ENCODE measurements around the gene MAD2L1BP. TPM values are rescaled to one million over a fixed set of nuclear protein-coding genes. Genes with fewer than 3 reads are reported as not detected.

MAD2L1BP gene
- total RNA-seq, 1 donor from 2014 or later, result 33.3 TPM

GRCh38 chr6:43622541-43622940 lies 13.1 kb upstream of the MAD2L1BP start:
- H3K27me3 Mint-ChIP-seq, result no peaks in the 10 kb centered on the region
- DNase-seq (ENCODE audit: extremely low spot score, unreplicated experiment), result no peak
- H3K4me1 Mint-ChIP-seq (ENCODE audit: unreplicated experiment), result peaks cover 9% of the 10 kb centered on the region
- no peaks in the 10 kb centered on the region for H3K9me3 Mint-ChIP-seq
- H3K4me3 Mint-ChIP-seq, result no peak overlapping the region
- H3K36me3 Mint-ChIP-seq, result peaks cover 26% of the 10 kb centered on the region
- H3K27ac Mint-ChIP-seq, result no peak overlapping the region
- no peak for TF ChIP-seq CTCF (conservative IDR thresholded peaks at IDR 0.05)

GRCh38 chr6:43623880-43624785 lies 11.5 kb upstream of the MAD2L1BP start:
- H3K4me1 Mint-ChIP-seq (ENCODE audit: unreplicated experiment), result peaks cover 17% of the 10 kb centered on the region
- DNase-seq (ENCODE audit: extremely low spot score, unreplicated experiment), result no peak
- no peak for TF ChIP-seq CTCF (conservative IDR thresholded peaks at IDR 0.05)
- H3K27ac Mint-ChIP-seq, result no peak overlapping the region
- H3K27me3 Mint-ChIP-seq, result no peaks in the 10 kb centered on the region
- no peaks in the 10 kb centered on the region for H3K9me3 Mint-ChIP-seq
- peaks cover 26% of the 10 kb centered on the region for H3K36me3 Mint-ChIP-seq
- no peak overlapping the region for H3K4me3 Mint-ChIP-seq

GRCh38 chr6:43624786-43625288 lies 10.8 kb upstream of the MAD2L1BP start:
- H3K4me3 Mint-ChIP-seq, result no peak overlapping the region
- H3K9me3 Mint-ChIP-seq, result no peaks in the 10 kb centered on the region
- no peak for DNase-seq (ENCODE audit: extremely low spot score, unreplicated experiment)
- H3K27me3 Mint-ChIP-seq, result no peaks in the 10 kb centered on the region
- no peak for TF ChIP-seq CTCF (conservative IDR thresholded peaks at IDR 0.05)
- H3K27ac Mint-ChIP-seq, result no peak overlapping the region
- peaks cover 17% of the 10 kb centered on the region for H3K4me1 Mint-ChIP-seq (ENCODE audit: unreplicated experiment)
- H3K36me3 Mint-ChIP-seq, result peaks cover 26% of the 10 kb centered on the region

GRCh38 chr6:43625393-43625992 lies 10.1 kb upstream of the MAD2L1BP start:
- Mint-ChIP-seq H3K4me3 (no peak overlapping the region), H3K4me1 (ENCODE audit: unreplicated experiment) (peaks cover 22% of the 10 kb centered on the region), H3K36me3 (peaks cover 25% of the 10 kb centered on the region), H3K27me3 (no peaks in the 10 kb centered on the region), H3K27ac (no peak overlapping the region), H3K9me3 (no peaks in the 10 kb centered on the region)
- TF ChIP-seq CTCF (conservative IDR thresholded peaks at IDR 0.05), result no peak
- DNase-seq (ENCODE audit: extremely low spot score, unreplicated experiment), result no peak

- no peaks in the 10 kb centered on the region for H3K9me3 Mint-ChIP-seq
- no peak for DNase-seq (ENCODE audit: extremely low spot score, unreplicated experiment)
- peak overlapping the region; percentile 82 for H3K4me3 Mint-ChIP-seq
- H3K4me1 Mint-ChIP-seq (ENCODE audit: unreplicated experiment), result peaks cover 22% of the 10 kb centered on the region
- H3K27me3 Mint-ChIP-seq, result no peaks in the 10 kb centered on the region
- H3K36me3 Mint-ChIP-seq, result peaks cover 19% of the 10 kb centered on the region
- no peak for TF ChIP-seq CTCF (conservative IDR thresholded peaks at IDR 0.05)
- peak overlapping the region; percentile 100 for H3K27ac Mint-ChIP-seq
Observed at GRCh38 chr6:43627008-43627825, 8.4 kb upstream of the MAD2L1BP start.
